Hematopoietic multipotent progenitor cell treated with erythropoietin and hydrocortisone succinate and interleukin-3 and kit ligand, for 15 days (in vitro differentiated cells): ENCODE data around the gene TMEM255B.
"Not testable (repeated sequence)": the region's sequence is repeated elsewhere in the genome, so short reads cannot be mapped to it uniquely, and the experiment has no call there.

ENCODE experiments used
- DNase-seq: peaks from one replicate; pipeline ENCODE4 v3.0.0-alpha.2; 2015; ENCODE audit warnings: low spot score

TMEM255B gene

DNA sequence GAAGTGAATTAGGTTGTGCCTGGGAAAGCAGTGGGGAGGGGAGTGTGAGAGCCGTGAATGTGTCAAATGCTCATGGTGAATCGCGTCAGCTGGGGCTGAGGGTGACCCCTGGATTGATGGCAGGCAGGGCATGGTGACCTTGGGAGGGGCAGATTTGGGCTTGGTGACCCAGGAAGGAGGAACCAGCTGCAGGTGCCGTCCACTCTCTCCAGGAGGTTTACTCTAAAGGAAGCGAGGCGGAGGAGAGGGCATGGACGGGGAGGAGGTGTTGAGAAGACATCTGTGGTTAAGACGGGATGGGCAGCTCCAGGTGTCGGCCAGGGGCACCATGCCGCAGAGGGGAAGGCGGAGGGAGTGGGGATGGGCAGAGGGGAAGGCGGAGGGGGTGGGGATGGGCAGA, 28.7 kb downstream of the TMEM255B start:
- no peak for DNase-seq

- DNase-seq, result no peak
These were observed 29.5 kb downstream of the TMEM255B start for GRCh38 chr13:113788413-113789135.

DNA sequence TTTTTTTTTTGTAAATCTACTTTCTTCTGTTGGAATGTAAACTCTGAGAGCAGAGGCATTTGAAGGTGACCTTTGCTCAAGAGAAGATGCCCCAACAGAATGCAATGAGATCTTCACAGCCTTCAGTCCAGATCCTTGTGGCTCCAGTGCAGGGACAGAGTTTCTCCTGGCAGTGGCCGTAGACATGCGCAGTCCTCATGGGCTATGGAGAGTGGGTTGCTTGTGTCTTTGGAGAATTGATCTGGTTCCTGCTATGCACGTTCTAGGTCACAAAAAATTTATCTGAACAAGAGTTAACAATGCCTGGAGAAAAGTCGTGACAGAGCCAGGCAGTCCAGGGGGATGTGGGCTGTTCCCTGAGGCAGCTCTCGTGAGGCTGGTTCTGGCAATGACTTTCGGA, 30.1 kb downstream of the TMEM255B start:
- no peak for DNase-seq

GRCh38 chr13:113789931-113790330, 30.9 kb downstream of the TMEM255B start:
- DNase-seq, result not testable (repeated sequence)

- no peak for DNase-seq
These were observed 32.2 kb downstream of the TMEM255B start for GRCh38 chr13:113791226-113791625.

DNA sequence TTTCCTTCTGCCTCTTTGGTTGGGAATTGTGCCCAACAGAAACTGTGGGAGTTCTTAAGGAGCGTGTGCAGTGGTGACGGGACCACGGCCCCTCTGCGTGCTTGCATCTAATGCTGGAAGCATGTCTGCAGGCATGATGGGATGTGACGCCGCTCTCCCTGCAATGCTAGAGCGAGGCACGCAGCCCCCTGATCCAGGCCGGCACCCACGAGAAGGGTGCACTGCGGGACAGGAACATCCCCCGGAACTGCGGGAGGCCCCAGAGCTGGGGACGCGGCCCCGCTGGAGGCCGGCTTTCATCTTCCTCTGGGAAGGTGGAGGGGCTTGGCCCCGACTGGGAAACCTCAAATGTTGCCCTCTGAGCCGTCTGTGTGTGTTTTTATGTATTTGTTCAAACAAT, 32.7 kb downstream of the TMEM255B start:
- DNase-seq, result no peak

GRCh38 chr13:113792236-113792770, 33.3 kb downstream of the TMEM255B start:
- no peak for DNase-seq

- DNase-seq, result no peak
These were observed 34.1 kb downstream of the TMEM255B start for GRCh38 chr13:113792886-113793717.

GRCh38 chr13:113793718-113794085, 34.7 kb downstream of the TMEM255B start:
- no peak for DNase-seq

DNA sequence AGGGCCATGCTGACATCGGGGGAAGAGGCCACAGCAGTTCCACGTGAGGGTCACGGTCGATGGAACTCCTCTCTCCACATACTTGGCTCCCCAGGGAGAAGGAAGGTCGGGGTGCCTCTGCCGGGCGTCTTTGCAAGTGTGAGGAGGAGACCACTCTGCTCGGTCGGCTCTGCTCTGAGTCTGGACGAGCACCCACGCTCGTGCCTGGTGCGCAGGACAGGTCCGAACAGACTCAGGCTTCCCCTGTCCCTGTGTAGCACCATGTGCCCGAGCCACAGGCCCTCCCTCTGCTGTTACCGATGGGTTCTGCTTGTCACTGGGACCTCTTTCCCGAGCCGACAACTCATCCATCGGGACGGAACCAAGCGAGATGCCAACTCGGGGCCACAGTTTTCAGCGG, 35.1 kb downstream of the TMEM255B start:
- DNase-seq, result no peak

- no peak for DNase-seq
These were observed 35.7 kb downstream of the TMEM255B start for GRCh38 chr13:113794764-113795173.

- DNase-seq, result not testable (repeated sequence)
These were observed 36.3 kb downstream of the TMEM255B start for GRCh38 chr13:113795362-113795761.

- DNase-seq, result no peak
These were observed 37.4 kb downstream of the TMEM255B start for GRCh38 chr13:113796211-113796963.

GRCh38 chr13:113796964-113797676, 38.1 kb downstream of the TMEM255B start:
- no peak for DNase-seq

DNA sequence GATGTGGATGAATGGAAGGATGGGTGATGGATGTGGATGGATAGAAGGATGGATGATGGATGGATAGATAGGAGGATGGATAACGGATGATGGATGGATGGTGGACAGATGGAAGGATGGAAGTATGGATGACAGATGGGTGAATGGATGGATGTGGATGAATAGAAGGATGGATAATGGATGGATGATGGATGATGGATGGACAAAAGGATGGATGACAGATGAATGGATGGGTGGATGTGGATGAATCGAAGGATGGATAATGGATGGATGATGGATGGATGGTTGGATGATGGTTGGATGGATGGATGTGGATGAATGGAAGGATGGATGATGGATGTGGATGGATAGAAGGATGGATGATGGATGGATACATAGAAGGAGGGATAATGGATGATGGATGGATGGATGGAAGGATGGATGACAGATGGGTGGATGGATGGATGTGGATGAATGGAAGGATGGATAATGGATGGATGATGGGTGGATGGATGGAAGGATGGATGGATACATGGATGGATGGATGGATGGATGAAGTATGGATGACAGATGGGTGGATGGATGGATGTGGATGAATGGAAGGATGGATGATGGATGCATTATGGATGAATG, 39.3 kb downstream of the TMEM255B start:
- no peak for DNase-seq

GRCh38 chr13:113800576-113800926, 41.5 kb downstream of the TMEM255B start:
- DNase-seq, result no peak

DNA sequence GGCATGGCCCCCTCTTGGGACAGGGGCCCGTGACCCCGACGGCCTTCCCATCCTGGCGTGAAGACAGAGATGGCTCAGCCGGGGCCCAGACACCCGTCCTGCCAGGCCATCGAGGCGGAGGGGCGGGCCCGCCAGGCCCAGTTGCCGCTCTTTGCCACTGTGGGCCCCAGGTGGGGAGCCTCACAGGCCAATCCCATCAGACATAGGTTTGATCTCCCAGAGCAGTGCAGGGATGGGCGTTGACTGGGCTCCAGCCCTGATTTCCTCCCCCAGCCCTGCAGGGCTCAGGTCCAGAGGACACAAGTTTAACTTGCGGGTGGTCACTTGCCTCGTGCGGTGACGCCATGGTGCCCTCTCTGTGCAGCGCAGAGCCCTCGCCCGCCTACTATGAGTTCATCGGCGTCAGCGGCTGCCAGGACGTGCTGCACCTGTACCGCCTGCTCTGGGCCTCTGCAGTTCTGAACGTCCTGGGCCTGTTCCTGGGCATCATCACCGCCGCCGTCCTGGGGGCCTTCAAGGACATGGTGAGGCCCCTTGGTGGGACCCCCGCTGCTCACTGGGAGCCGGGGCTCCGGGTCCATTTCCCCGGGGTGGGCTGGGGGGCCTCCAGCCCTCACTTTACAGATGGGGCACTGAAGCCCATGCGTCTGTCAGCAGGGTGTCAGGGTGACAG, 42.4 kb downstream of the TMEM255B start:
- DNase-seq, result no peak

GRCh38 chr13:113802090-113802531, 43.1 kb downstream of the TMEM255B start:
- no peak for DNase-seq

GRCh38 chr13:113802761-113803160, 43.7 kb downstream of the TMEM255B start:
- no peak for DNase-seq

GRCh38 chr13:113803409-113804016, 44.5 kb downstream of the TMEM255B start:
- no peak for DNase-seq
